NB4 (cell line): ENCODE data around the gene MEGF6.

ENCODE experiments used
- CTCF ChIP-seq: IDR thresholded peaks from one replicate; pipeline ENCODE4 v1.5.1; 2012; ENCODE audit warnings: low read depth, low read length
- MAX ChIP-seq: IDR thresholded peaks from 2 replicates; pipeline ENCODE4 v1.6.1; 2011; ENCODE audit warnings: low read depth, low read length

- TF ChIP-seq CTCF (no peak), MAX (no peak)
These were observed 6.8 kb downstream of the MEGF6 start for GRCh38 chr1:3604468-3604974.
